Measurements from ENCODE around the gene CDH23. TPM values are rescaled to one million over a fixed set of nuclear protein-coding genes. Genes with fewer than 3 reads are reported as not detected.
A peak's percentile ranks its signal among the peaks of the same experiment; 100 is the strongest.

The CDH23 gene
- total RNA-seq, 1 donor, result 0.36 TPM

GRCh38 chr10:71424496-71425194 is 27.9 kb downstream of the CDH23 start:
- Histone ChIP-seq H3K4me2 (ENCODE audit: insufficient read depth, low read length) (no peak overlapping the region), H3K27ac (ENCODE audit: low read depth, low read length) (no peak overlapping the region), H3K27me3 (ENCODE audit: insufficient read depth, low read length) (no peaks in the 10 kb centered on the region), H3K36me3 (ENCODE audit: insufficient read depth, low read length) (no peaks in the 10 kb centered on the region), H3K4me1 (ENCODE audit: insufficient read depth, low read length) (no peaks in the 10 kb centered on the region), H2AFZ (ENCODE audit: low read length) (no peak overlapping the region), H3K9me3 (ENCODE audit: low read depth, low read length) (no peaks in the 10 kb centered on the region), H4K20me1 (ENCODE audit: insufficient read depth, low read length) (peaks cover 3% of the 10 kb centered on the region), H3K79me2 (ENCODE audit: insufficient read depth, low read length) (no peaks in the 10 kb centered on the region), H3K4me3 (ENCODE audit: insufficient read depth, low read length) (no peak overlapping the region)
- TF ChIP-seq CTCF (IDR thresholded peaks at IDR 0.05; ENCODE audit: extremely low read depth, low read depth, low read length), result no peak
- DNase-seq (ENCODE audit: insufficient read length, low spot score, missing footprints), result peak; percentile 14

GRCh38 chr10:71426058-71426605 is 29.4 kb downstream of the CDH23 start:
- Histone ChIP-seq H3K36me3 (ENCODE audit: insufficient read depth, low read length) (no peaks in the 10 kb centered on the region), H3K9me3 (ENCODE audit: low read depth, low read length) (no peaks in the 10 kb centered on the region), H3K4me2 (ENCODE audit: insufficient read depth, low read length) (no peak overlapping the region), H3K27me3 (ENCODE audit: insufficient read depth, low read length) (peaks cover 3% of the 10 kb centered on the region), H3K27ac (ENCODE audit: low read depth, low read length) (no peak overlapping the region), H2AFZ (ENCODE audit: low read length) (no peak overlapping the region), H3K79me2 (ENCODE audit: insufficient read depth, low read length) (no peaks in the 10 kb centered on the region), H3K4me1 (ENCODE audit: insufficient read depth, low read length) (no peaks in the 10 kb centered on the region), H3K4me3 (ENCODE audit: insufficient read depth, low read length) (no peak overlapping the region), H4K20me1 (ENCODE audit: insufficient read depth, low read length) (peaks cover 3% of the 10 kb centered on the region)
- TF ChIP-seq CTCF (IDR thresholded peaks at IDR 0.05; ENCODE audit: extremely low read depth, low read depth, low read length), result no peak
- peak; percentile 44 for DNase-seq (ENCODE audit: insufficient read length, low spot score, missing footprints)

GRCh38 chr10:71427246-71427645 is 30.5 kb downstream of the CDH23 start:
- Histone ChIP-seq H3K79me2 (ENCODE audit: insufficient read depth, low read length) (no peaks in the 10 kb centered on the region), H2AFZ (ENCODE audit: low read length) (no peak overlapping the region), H3K27me3 (ENCODE audit: insufficient read depth, low read length) (peaks cover 5% of the 10 kb centered on the region), H3K4me3 (ENCODE audit: insufficient read depth, low read length) (no peak overlapping the region), H3K9me3 (ENCODE audit: low read depth, low read length) (no peaks in the 10 kb centered on the region), H3K4me1 (ENCODE audit: insufficient read depth, low read length) (no peaks in the 10 kb centered on the region), H3K27ac (ENCODE audit: low read depth, low read length) (no peak overlapping the region), H3K36me3 (ENCODE audit: insufficient read depth, low read length) (no peaks in the 10 kb centered on the region), H4K20me1 (ENCODE audit: insufficient read depth, low read length) (no peaks in the 10 kb centered on the region), H3K4me2 (ENCODE audit: insufficient read depth, low read length) (no peak overlapping the region)
- no peak for DNase-seq (ENCODE audit: insufficient read length, low spot score, missing footprints)
- no peak for TF ChIP-seq CTCF (IDR thresholded peaks at IDR 0.05; ENCODE audit: extremely low read depth, low read depth, low read length)

GRCh38 chr10:71429304-71429703 is 32.6 kb downstream of the CDH23 start:
- Histone ChIP-seq H3K4me2 (ENCODE audit: insufficient read depth, low read length) (no peak overlapping the region), H3K4me3 (ENCODE audit: insufficient read depth, low read length) (no peak overlapping the region), H3K4me1 (ENCODE audit: insufficient read depth, low read length) (no peaks in the 10 kb centered on the region), H3K36me3 (ENCODE audit: insufficient read depth, low read length) (no peaks in the 10 kb centered on the region), H2AFZ (ENCODE audit: low read length) (no peak overlapping the region), H4K20me1 (ENCODE audit: insufficient read depth, low read length) (no peaks in the 10 kb centered on the region), H3K9me3 (ENCODE audit: low read depth, low read length) (no peaks in the 10 kb centered on the region), H3K27me3 (ENCODE audit: insufficient read depth, low read length) (peaks cover 5% of the 10 kb centered on the region), H3K27ac (ENCODE audit: low read depth, low read length) (no peak overlapping the region), H3K79me2 (ENCODE audit: insufficient read depth, low read length) (no peaks in the 10 kb centered on the region)
- no peak for TF ChIP-seq CTCF (IDR thresholded peaks at IDR 0.05; ENCODE audit: extremely low read depth, low read depth, low read length)
- DNase-seq (ENCODE audit: insufficient read length, low spot score, missing footprints), result peak; percentile 34
